ENCODE measurements around the gene LRTM2.

The LRTM2 gene

DNA sequence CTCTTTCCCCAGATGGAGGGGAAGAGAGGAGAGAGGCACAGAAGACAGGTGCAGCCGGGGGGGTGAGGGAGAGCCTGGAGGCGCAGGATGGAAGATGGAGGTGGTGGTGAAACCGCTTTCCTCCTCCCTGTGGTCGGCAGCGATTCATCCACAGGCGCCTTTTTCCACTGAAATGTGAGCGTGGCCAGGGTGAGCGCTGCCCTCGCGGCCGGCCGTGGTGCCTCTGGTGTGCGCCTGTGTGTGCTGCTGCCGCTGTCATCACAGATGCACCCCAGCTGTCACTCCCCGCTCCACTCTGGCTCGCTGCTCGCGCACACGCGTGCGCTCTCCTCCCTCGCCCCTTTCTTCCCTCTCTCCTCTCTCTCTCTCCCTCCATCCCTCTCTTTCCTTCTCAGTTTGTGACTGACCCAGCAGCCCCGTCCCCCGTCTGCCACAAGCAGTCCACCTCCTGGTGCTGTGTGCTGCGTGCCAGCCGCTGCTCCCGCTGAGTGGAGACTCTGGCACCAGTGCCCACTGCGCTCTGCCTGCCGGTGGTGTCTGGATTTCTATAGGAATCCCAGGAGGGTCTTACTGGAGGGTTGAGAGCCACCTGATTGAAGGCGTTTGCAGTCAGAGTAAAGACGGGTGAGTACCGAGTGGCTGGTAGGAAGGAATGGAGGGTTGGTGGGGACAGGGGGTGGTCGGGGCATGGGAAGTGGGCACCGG, at the start of gene LRTM2:
Gene LRTM2 (plus strand): TSS at position 375 of the 705 bp plus-strand sequence. CDS start 7,584 bp downstream, outside the sequence.
- TF ChIP-seq, protein P1, sequence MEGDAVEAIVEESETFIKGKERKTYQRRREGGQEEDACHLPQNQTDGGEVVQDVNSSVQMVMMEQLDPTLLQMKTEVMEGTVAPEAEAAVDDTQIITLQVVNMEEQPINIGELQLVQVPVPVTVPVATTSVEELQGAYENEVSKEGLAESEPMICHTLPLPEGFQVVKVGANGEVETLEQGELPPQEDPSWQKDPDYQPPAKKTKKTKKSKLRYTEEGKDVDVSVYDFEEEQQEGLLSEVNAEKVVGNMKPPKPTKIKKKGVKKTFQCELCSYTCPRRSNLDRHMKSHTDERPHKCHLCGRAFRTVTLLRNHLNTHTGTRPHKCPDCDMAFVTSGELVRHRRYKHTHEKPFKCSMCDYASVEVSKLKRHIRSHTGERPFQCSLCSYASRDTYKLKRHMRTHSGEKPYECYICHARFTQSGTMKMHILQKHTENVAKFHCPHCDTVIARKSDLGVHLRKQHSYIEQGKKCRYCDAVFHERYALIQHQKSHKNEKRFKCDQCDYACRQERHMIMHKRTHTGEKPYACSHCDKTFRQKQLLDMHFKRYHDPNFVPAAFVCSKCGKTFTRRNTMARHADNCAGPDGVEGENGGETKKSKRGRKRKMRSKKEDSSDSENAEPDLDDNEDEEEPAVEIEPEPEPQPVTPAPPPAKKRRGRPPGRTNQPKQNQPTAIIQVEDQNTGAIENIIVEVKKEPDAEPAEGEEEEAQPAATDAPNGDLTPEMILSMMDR (IDR thresholded peaks at IDR 0.05), result no peak
- DNase-seq, result no peak
- Mint-ChIP-seq H3K4me1 (peaks cover 43% of the 10 kb centered on the region), H3K27me3 (ENCODE audit: low read depth, poor library complexity) (peaks cover 79% of the 10 kb centered on the region), H3K4me3 (peak within 1 kb of the TSS; percentile 47), H3K36me3 (ENCODE audit: low read depth) (no peaks in the 10 kb centered on the region), H3K9me3 (peaks cover 10% of the 10 kb centered on the region), H3K27ac (no peak within 1 kb of the TSS)

DNA sequence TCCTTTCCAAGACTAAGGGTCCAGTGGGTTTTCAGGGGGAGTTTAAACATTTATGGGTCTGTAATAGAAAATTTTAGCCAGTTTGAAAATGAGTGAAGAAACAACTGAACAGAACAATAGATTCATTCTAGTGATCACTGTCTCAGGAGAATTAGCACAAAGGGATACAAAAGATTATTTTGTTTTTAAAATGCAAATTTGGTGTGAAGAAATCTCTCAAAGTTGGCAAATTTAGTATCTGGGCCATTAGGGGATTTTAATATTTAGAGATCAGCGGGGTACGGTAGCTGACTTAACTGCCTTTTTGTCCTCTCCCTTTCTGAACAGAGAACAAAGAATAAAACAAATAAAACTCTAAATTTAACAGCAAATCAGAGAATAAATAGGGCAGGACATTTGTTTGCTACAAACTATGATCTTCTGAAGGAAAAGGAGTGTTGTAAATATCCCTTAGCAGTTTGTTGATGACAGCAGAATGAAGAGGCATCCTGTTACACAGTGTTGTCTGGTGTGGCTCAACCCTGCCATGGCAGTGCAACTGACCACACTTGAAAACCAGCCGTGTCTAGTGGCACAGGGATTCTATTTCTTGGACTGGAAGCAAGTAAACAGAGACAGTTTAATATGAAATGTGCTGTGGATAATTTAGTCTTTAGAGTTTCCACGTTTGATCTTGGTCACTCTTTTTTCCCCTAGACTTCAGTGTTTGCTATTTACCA, 46.3 kb upstream of the LRTM2 start:
- H3K4me3 Mint-ChIP-seq, result peak overlapping the region; percentile 43
- peaks cover 59% of the 10 kb centered on the region for H3K4me1 Mint-ChIP-seq
- no peaks in the 10 kb centered on the region for H3K9me3 Mint-ChIP-seq
- no peak for DNase-seq
- H3K27me3 Mint-ChIP-seq (ENCODE audit: low read depth, poor library complexity), result no peaks in the 10 kb centered on the region
- H3K27ac Mint-ChIP-seq, result peak overlapping the region; percentile 90
- TF ChIP-seq, protein P1 (IDR thresholded peaks at IDR 0.05), result no peak
- H3K36me3 Mint-ChIP-seq (ENCODE audit: low read depth), result peaks cover 22% of the 10 kb centered on the region

DNA sequence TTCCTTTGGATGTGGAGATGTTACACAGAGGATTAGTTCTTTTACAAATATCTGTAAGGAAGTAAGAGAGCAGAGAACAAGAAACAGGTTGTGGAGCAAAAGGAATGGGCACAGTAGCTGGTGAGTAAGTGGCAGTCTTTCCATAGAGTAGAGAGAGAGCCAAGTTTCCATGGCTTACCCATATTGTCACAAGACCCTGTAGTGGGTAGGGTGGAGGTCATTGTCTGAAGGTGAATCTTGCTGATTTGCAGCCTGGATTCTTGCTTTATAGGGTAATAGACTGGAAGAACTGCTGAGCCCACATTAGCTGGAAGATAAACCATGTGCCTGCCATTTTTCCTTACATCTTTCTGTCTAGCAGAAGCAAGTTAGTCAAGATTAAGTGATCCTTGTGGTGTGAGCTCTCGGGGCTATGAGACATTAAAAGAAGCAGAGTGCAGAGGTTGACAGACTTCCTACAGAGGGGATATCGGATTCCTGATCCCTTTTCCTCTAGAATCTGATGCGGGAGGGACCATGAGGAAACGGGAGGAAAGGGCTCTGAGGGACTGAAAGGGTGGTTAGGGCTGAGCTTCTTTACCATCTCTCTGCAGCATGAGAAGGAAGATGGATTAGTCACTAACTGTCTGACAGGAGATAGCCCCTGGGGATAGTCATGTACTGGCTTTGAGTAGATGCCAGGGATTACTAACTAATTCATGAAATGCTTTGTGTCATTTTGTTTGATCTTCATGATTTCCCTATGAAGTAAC, 44.0 kb upstream of the LRTM2 start:
- peaks cover 56% of the 10 kb centered on the region for H3K4me1 Mint-ChIP-seq
- peaks cover 37% of the 10 kb centered on the region for H3K36me3 Mint-ChIP-seq (ENCODE audit: low read depth)
- no peaks in the 10 kb centered on the region for H3K27me3 Mint-ChIP-seq (ENCODE audit: low read depth, poor library complexity)
- TF ChIP-seq, protein P1 (IDR thresholded peaks at IDR 0.05), result no peak
- H3K27ac Mint-ChIP-seq, result peak overlapping the region; percentile 87
- DNase-seq, result no peak
- peak overlapping the region; percentile 47 for H3K4me3 Mint-ChIP-seq
- H3K9me3 Mint-ChIP-seq, result no peaks in the 10 kb centered on the region

DNA sequence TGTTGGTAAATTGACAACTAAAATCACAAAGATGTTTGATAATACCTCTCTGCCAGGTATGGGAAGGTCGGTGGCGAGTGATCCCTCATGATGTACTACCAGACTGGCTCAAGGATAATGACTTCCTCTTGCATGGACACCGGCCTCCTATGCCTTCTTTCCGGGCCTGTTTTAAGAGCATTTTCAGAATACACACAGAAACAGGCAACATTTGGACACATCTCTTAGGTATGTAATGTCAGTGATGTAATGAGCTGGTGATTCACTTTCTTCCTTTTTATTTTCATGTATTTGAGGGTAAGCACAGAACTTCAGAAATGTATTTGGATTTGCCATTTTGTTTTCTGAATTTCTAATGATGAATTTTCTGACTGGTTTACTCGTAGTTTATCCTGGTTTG, 42.6 kb upstream of the LRTM2 start:
- H3K4me3 Mint-ChIP-seq, result no peak overlapping the region
- DNase-seq, result no peak
- no peak overlapping the region for H3K27ac Mint-ChIP-seq
- peaks cover 68% of the 10 kb centered on the region for H3K4me1 Mint-ChIP-seq
- TF ChIP-seq, protein P1 (IDR thresholded peaks at IDR 0.05), result no peak
- no peaks in the 10 kb centered on the region for H3K27me3 Mint-ChIP-seq (ENCODE audit: low read depth, poor library complexity)
- H3K36me3 Mint-ChIP-seq (ENCODE audit: low read depth), result peaks cover 35% of the 10 kb centered on the region
- no peaks in the 10 kb centered on the region for H3K9me3 Mint-ChIP-seq

DNA sequence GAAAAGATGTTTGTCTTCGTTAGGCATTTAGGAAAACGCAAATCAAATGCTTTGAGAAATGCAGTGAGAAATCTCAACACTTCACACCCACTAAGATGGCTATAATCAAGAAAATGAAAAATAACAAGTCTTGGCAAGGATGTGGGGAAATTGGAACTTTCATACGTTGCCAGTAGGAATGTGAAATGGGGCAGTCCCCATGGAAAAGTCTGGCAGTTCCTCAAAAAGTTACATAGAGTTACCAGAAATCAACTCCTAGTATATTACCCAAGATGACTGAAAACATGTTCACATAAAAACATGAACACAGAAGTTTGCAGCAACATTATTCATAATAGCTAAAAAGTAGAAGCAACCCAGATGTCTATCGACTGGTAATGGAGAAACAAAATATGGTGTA, 41.5 kb upstream of the LRTM2 start:
- TF ChIP-seq, protein P1 (IDR thresholded peaks at IDR 0.05), result no peak
- no peaks in the 10 kb centered on the region for H3K9me3 Mint-ChIP-seq
- H3K27me3 Mint-ChIP-seq (ENCODE audit: low read depth, poor library complexity), result no peaks in the 10 kb centered on the region
- peaks cover 65% of the 10 kb centered on the region for H3K4me1 Mint-ChIP-seq
- H3K27ac Mint-ChIP-seq, result no peak overlapping the region
- no peak overlapping the region for H3K4me3 Mint-ChIP-seq
- DNase-seq, result no peak
- H3K36me3 Mint-ChIP-seq (ENCODE audit: low read depth), result peaks cover 36% of the 10 kb centered on the region
